Neural progenitor cell (in vitro differentiated cells): ENCODE data around the gene TMEM186. TPM values are rescaled to one million over a fixed set of nuclear protein-coding genes. Genes with fewer than 3 reads are reported as not detected.
A peak's percentile ranks its signal among the peaks of the same experiment; 100 is the strongest.

ENCODE experiments used
- DNase-seq: peaks from one replicate; pipeline ENCODE4 v3.0.0-alpha.2; 2016; ENCODE audit warnings: low spot score
- H2AFZ ChIP-seq: fragments of 200-600 bp; sonication (generic); replicated peaks from 2 replicates; pipeline ENCODE4 v1.6.1; 2016; ENCODE audit warnings: antibody characterized with exemption
- H3F3A ChIP-seq: fragments of 200-600 bp; sonication (generic); 2 replicates; pipeline ENCODE4 v1.6.1; 2016; ENCODE audit warnings: antibody characterized with exemption, low read depth
- H3K27ac ChIP-seq: fragments of 200-600 bp; sonication (generic); 2 replicates; pipeline ENCODE4 v1.5.1; 2016; ENCODE audit warnings: mild to moderate bottlenecking
- H3K27me3 ChIP-seq: fragments of 200-600 bp; sonication (generic); 2 replicates; pipeline ENCODE4 v1.6.1; 2016; ENCODE audit warnings: mild to moderate bottlenecking, moderate library complexity
- H3K36me3 ChIP-seq: fragments of 200-600 bp; sonication (generic); 2 replicates; pipeline ENCODE4 v1.5.1; 2016
- H3K4me1 ChIP-seq: fragments of 200-600 bp; sonication (generic); 2 replicates; pipeline ENCODE4 v1.6.1; 2016; ENCODE audit warnings: mixed run types
- H3K4me2 ChIP-seq: fragments of 200-600 bp; sonication (generic); 2 replicates; pipeline ENCODE4 v1.6.1; 2016
- H3K4me3 ChIP-seq: fragments of 200-600 bp; sonication (generic); 2 replicates; pipeline ENCODE4 v1.5.1; 2016
- H3K79me2 ChIP-seq: fragments of 200-600 bp; sonication (generic); 2 replicates; pipeline ENCODE4 v1.6.1; 2016; ENCODE audit warnings: low read depth
- H3K9ac ChIP-seq: fragments of 200-600 bp; sonication (generic); 2 replicates; pipeline ENCODE4 v1.6.1; 2016
- H3K9me3 ChIP-seq: fragments of 200-600 bp; sonication (generic); 2 replicates; pipeline ENCODE4 v1.5.1; 2016; ENCODE audit warnings: low read depth
- H4K20me1 ChIP-seq: fragments of 200-600 bp; sonication (generic); 2 replicates; pipeline ENCODE4 v1.6.1; 2016; ENCODE audit warnings: low read depth
- H3K27ac Mint-ChIP-seq: 3 replicates; pipeline ENCODE4 v1.8.0; 2021; ENCODE audit warnings: mixed read lengths
- H3K27me3 Mint-ChIP-seq: 2 replicates; pipeline ENCODE4 v1.8.0; 2022; ENCODE audit warnings: low read depth, mild to moderate bottlenecking, inconsistent platforms, moderate library complexity, mixed read lengths; ENCODE audit not compliant: insufficient read depth
- H3K36me3 Mint-ChIP-seq: 3 replicates; pipeline ENCODE4 v1.8.0; 2021; ENCODE audit warnings: mixed read lengths
- H3K4me1 Mint-ChIP-seq: 3 replicates; pipeline ENCODE4 v1.8.0; 2021; ENCODE audit warnings: mixed read lengths
- H3K4me3 Mint-ChIP-seq: 3 replicates; pipeline ENCODE4 v1.8.0; 2021; ENCODE audit warnings: mild to moderate bottlenecking, moderate library complexity, mixed read lengths
- H3K9me3 Mint-ChIP-seq: 3 replicates; pipeline ENCODE4 v1.8.0; 2020; ENCODE audit warnings: mixed read lengths
- EZH2 ChIP-seq: fragments of 200-600 bp; sonication (generic); IDR thresholded peaks from 2 replicates; pipeline ENCODE4 v1.6.1; 2017; ENCODE audit warnings: antibody characterized with exemption, mild to moderate bottlenecking, moderate library complexity
- EZH2phosphoT487 ChIP-seq: fragments of 200-600 bp; sonication (generic); IDR thresholded peaks from 2 replicates; pipeline ENCODE4 v1.6.1; 2017; ENCODE audit warnings: antibody characterized with exemption
- total RNA-seq: library from RNA; depleted of rRNA; stranded (reverse); fragments of >200 nt; gene quantifications from 2 replicates; pipeline ENCODE4 v1.2.3, GENCODE V29; 2015; ENCODE audit warnings: low replicate concordance
- TF ChIP-seq, protein P1 (sequence below): fragments of 200-600 bp; sonication (generic); IDR thresholded peaks from 2 replicates; pipeline ENCODE4 v1.5.1; 2017; ENCODE audit warnings: antibody characterized with exemption, mild to moderate bottlenecking

TMEM186 gene
- total RNA-seq, 1 donor from 2014 or later, result 6.4 TPM

DNA sequence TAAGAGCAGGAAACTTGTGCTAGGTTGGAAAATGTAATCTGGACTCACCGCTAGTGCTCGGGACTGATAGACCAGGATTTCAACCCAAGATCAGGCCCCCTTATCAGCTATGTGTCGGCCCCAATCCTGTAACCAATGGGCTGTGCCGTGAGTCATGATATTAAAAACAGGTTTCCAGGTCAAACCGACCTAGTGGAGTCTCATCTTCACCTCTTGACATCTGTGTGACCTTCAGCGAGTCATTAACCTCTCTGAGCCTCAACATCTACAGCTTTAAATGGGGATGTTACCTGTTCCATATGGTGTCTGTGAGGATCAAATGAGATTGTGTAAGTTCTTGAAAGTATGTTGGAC lies 712 bp upstream of the TMEM186 start:
- Histone ChIP-seq H3F3A (no peaks in the 10 kb centered on the region), H3K4me2 (peak overlapping the region; percentile 98), H3K36me3 (no peaks in the 10 kb centered on the region), H3K27me3 (no peaks in the 10 kb centered on the region), H4K20me1 (peaks cover 5% of the 10 kb centered on the region), H2AFZ (peak overlapping the region; percentile 83), H3K4me3 (peak overlapping the region; percentile 71), H3K9ac (peak overlapping the region; percentile 65), H3K79me2 (peaks cover 61% of the 10 kb centered on the region), H3K27ac (no peak overlapping the region), H3K4me1 (no peaks in the 10 kb centered on the region), H3K9me3 (no peaks in the 10 kb centered on the region)
- H3K4me3 Mint-ChIP-seq, result peak overlapping the region; percentile 95
- H3K4me1 Mint-ChIP-seq, result peaks cover 20% of the 10 kb centered on the region
- no peaks in the 10 kb centered on the region for H3K27me3 Mint-ChIP-seq
- no peak for DNase-seq
- no peak overlapping the region for H3K27ac Mint-ChIP-seq
- peaks cover 5% of the 10 kb centered on the region for H3K36me3 Mint-ChIP-seq
- no peaks in the 10 kb centered on the region for H3K9me3 Mint-ChIP-seq
- TF ChIP-seq, protein P1, sequence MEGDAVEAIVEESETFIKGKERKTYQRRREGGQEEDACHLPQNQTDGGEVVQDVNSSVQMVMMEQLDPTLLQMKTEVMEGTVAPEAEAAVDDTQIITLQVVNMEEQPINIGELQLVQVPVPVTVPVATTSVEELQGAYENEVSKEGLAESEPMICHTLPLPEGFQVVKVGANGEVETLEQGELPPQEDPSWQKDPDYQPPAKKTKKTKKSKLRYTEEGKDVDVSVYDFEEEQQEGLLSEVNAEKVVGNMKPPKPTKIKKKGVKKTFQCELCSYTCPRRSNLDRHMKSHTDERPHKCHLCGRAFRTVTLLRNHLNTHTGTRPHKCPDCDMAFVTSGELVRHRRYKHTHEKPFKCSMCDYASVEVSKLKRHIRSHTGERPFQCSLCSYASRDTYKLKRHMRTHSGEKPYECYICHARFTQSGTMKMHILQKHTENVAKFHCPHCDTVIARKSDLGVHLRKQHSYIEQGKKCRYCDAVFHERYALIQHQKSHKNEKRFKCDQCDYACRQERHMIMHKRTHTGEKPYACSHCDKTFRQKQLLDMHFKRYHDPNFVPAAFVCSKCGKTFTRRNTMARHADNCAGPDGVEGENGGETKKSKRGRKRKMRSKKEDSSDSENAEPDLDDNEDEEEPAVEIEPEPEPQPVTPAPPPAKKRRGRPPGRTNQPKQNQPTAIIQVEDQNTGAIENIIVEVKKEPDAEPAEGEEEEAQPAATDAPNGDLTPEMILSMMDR, result no peak
- TF ChIP-seq EZH2phosphoT487, result no peak
- no peak for TF ChIP-seq EZH2

DNA sequence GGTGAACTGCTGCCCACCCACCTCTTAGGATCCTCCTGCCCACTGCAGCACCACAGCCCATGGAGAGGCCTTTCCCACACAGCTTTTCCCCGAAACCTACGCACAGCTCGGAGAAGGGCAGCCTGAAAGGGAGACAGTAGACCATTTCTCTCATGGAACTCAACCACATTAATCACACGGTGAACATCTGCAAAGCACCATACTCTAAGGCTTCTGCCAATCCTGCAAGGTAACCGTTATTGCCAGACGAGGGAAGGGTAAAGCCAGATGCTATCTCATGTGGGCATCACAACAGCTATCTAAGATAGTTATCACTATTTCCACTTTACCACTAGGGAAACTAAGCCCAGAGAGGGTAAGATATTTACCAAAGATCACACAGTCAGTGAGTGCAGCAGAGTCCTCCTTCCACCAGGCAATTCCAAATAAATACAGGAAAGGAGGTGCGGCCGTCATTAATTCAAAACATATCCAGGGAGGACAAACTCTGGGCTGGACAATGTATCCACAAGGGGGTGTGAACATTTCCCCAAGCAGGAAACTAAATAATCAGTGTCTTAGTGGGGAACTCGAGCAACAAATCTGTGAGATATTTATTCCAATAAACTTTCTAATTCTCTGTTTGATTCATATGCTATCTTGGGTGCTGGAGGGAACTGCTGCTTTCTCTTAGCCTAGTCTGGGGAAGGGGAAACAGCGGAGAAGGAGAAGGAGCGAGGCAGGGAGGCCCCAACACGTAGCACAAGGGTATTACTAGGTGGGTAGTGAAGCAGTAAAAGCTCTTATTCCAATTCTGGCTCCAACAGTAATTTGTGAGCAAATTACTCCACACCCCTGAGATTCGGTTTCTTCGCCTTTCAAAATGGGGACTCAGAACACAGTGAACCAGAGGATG lies 723 bp downstream of the TMEM186 start:
- H3K27ac ChIP-seq, result no peak overlapping the region
- Mint-ChIP-seq H3K27me3 (no peaks in the 10 kb centered on the region), H3K27ac (peak overlapping the region; percentile 87), H3K36me3 (no peaks in the 10 kb centered on the region), H3K4me1 (peaks cover 29% of the 10 kb centered on the region), H3K4me3 (peak overlapping the region; percentile 95), H3K9me3 (no peaks in the 10 kb centered on the region)
- H3F3A ChIP-seq, result no peaks in the 10 kb centered on the region
- no peaks in the 10 kb centered on the region for H3K4me1 ChIP-seq
- no peak overlapping the region for H2AFZ ChIP-seq
- H4K20me1 ChIP-seq, result peaks cover 5% of the 10 kb centered on the region
- peak overlapping the region; percentile 65 for H3K9ac ChIP-seq
- DNase-seq, result no peak
- H3K27me3 ChIP-seq, result no peaks in the 10 kb centered on the region
- H3K79me2 ChIP-seq, result peaks cover 61% of the 10 kb centered on the region
- no peaks in the 10 kb centered on the region for H3K36me3 ChIP-seq
- peak overlapping the region; percentile 71 for H3K4me3 ChIP-seq
- H3K4me2 ChIP-seq, result peak overlapping the region; percentile 98
- no peaks in the 10 kb centered on the region for H3K9me3 ChIP-seq
- no peak for TF ChIP-seq EZH2phosphoT487
- TF ChIP-seq, protein P1, result no peak
- TF ChIP-seq EZH2, result no peak

DNA sequence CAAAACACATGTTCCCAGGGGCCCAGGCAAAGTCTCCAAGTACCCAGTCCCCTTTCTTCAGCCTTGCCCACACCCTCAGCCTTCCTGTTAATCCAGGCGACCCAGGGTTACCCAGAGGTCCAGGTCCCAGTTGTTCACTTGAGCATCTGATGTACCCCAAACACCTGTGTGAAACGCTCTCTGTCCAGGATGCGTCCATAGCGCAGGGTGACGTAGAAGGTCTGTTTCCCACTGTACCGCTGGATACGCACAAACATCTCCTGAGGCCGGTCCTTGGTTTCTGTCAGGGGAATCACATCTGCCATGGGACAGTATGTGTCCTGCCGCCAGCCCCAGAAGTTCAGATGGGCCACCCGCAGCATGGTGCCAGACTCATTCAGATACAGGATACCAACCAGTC lies 1.6 kb downstream of the TMEM186 start:
- Histone ChIP-seq H2AFZ (no peak overlapping the region), H3K4me1 (no peaks in the 10 kb centered on the region), H3K9ac (no peak overlapping the region), H3K27ac (no peak overlapping the region), H4K20me1 (peaks cover 5% of the 10 kb centered on the region), H3K27me3 (no peaks in the 10 kb centered on the region), H3K36me3 (no peaks in the 10 kb centered on the region), H3K4me3 (no peak overlapping the region), H3K79me2 (peaks cover 55% of the 10 kb centered on the region), H3F3A (no peaks in the 10 kb centered on the region), H3K4me2 (no peak overlapping the region), H3K9me3 (no peaks in the 10 kb centered on the region)
- Mint-ChIP-seq H3K27me3 (no peaks in the 10 kb centered on the region), H3K9me3 (no peaks in the 10 kb centered on the region), H3K36me3 (no peaks in the 10 kb centered on the region), H3K27ac (no peak overlapping the region), H3K4me3 (peak overlapping the region; percentile 24), H3K4me1 (peaks cover 30% of the 10 kb centered on the region)
- TF ChIP-seq, protein P1, result no peak
- TF ChIP-seq EZH2 (no peak), EZH2phosphoT487 (no peak)
- DNase-seq, result no peak
